Neutrophil (primary cell): ENCODE data around the gene ULK3.
A peak's percentile ranks its signal among the peaks of the same experiment; 100 is the strongest.

Source experiments
- H3K27ac ChIP-seq: fragments of 200-600 bp; sonication (generic); 2 replicates; pipeline ENCODE4 v1.5.1; 2016; ENCODE audit warnings: mild to moderate bottlenecking, moderate library complexity
- H3K27me3 ChIP-seq: fragments of 200-600 bp; sonication (generic); 2 replicates; pipeline ENCODE4 v1.6.0; 2016; ENCODE audit warnings: mild to moderate bottlenecking
- H3K36me3 ChIP-seq: fragments of 200-600 bp; sonication (generic); 2 replicates; pipeline ENCODE4 v1.5.1; 2017
- H3K4me1 ChIP-seq, 2 experiments: fragments of 200-600 bp in 1 of 2; sonication (generic) in 1 of 2; 1 replicate in 1 of 2; 2 replicates in 1 of 2; pipeline versions ENCODE4 v1.5.1 to v1.6.1; 2013 to 2016; ENCODE audit warnings: low read depth in 1 of 2, low read length in 1 of 2, mild to moderate bottlenecking in 1 of 2, moderate library complexity in 1 of 2; ENCODE audit not compliant: control insufficient read depth in 1 of 2, insufficient read depth in 1 of 2
- H3K4me3 ChIP-seq, 2 experiments: fragments of 200-600 bp in 1 of 2; sonication (generic) in 1 of 2; 1 replicate in 1 of 2; 2 replicates in 1 of 2; pipeline ENCODE4 v1.5.1; 2013 to 2016; ENCODE audit warnings: low read depth in 1 of 2, low read length in 1 of 2, mild to moderate bottlenecking in 1 of 2, moderate library complexity in 1 of 2
- H3K9me3 ChIP-seq: fragments of 200-600 bp; sonication (generic); 2 replicates; pipeline ENCODE4 v1.5.1; 2016
- TF ChIP-seq, protein P1 (sequence below): fragments of 200-600 bp; sonication (generic); IDR thresholded peaks from 2 replicates; pipeline ENCODE4 v1.5.1; 2016; ENCODE audit warnings: antibody characterized with exemption

ULK3 gene

DNA sequence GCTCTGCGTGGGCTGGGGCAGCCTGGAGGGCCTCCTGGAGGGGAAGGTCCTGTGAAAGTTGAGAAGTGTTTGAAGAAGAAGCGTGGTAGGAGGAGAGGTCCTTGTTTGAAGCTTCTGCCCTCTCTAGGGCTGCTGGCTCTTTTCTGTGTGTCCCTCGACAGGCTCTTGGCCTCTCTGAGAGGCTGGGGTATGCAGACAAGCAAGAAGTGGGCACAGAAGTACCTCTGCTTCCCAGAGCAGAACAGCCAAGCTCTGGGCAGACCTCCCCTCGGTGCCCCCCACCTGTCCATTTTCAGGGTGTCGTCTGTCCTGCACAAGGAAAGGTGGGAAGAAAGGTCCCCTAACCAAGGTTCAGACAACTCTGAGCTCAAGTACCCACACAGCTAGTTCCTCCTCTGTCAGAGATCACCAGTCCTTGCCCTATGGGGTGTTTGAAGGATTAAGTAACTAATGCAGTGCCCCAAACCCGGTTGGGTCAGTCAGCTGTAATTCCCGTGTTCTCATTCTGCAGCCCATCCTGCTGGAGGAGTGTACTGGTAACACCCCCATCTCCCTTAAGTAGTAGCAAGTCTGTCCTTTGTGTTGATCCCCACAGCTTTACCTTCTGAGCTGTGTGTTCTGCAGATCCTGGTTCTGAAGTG is 54.8 kb downstream of the ULK3 start:
- peaks cover 12% of the 10 kb centered on the region for H3K36me3 ChIP-seq
- TF ChIP-seq, protein P1, sequence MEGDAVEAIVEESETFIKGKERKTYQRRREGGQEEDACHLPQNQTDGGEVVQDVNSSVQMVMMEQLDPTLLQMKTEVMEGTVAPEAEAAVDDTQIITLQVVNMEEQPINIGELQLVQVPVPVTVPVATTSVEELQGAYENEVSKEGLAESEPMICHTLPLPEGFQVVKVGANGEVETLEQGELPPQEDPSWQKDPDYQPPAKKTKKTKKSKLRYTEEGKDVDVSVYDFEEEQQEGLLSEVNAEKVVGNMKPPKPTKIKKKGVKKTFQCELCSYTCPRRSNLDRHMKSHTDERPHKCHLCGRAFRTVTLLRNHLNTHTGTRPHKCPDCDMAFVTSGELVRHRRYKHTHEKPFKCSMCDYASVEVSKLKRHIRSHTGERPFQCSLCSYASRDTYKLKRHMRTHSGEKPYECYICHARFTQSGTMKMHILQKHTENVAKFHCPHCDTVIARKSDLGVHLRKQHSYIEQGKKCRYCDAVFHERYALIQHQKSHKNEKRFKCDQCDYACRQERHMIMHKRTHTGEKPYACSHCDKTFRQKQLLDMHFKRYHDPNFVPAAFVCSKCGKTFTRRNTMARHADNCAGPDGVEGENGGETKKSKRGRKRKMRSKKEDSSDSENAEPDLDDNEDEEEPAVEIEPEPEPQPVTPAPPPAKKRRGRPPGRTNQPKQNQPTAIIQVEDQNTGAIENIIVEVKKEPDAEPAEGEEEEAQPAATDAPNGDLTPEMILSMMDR: no peak
- H3K27ac ChIP-seq: peak overlapping the region; percentile 100
- H3K27me3 ChIP-seq: no peaks in the 10 kb centered on the region
- H3K4me3 ChIP-seq: peak overlapping the region; percentile 95 to 99
- H3K9me3 ChIP-seq: no peaks in the 10 kb centered on the region
- H3K4me1 ChIP-seq: peaks cover 95 to 100% of the 10 kb centered on the region in 2 experiments

DNA sequence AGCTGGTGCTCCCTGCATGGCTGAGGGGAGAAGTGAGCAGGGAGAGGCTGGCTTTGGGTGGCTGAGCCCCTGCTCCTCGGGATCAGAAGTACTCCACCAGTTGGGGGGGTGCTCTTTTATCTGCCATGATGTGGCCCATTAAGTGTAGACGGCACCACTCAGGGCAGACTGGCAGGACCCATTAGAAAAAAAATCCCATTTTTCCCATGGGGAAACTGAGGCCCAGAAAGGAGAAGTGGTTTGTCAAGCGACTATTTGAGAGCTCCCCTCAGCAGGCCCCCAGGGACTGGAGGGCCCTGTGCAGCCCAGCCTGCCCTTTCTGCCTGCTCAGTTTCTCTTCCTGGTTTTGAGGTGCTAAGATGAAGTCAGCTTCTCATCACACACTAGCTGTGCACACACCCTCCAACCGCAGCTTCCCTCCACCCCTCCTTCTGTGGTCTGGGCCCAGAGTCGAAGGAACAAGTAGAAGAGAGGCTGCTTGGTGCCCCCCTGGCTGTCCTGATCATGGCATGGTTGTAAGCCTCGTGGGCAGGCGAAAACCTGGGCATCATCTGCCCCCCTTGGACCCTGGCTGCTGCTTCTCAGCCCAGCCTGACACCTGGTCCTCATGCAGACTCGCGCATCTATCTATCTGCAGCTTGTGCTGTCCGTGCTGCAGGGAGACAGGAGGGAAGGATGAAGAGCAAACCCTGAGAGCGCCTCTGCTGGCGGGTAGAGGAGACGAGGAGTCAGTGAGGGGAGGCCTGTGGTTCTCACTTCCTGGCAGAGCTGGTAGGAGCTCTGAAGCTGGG is 55.5 kb downstream of the ULK3 start:
- Histone ChIP-seq H3K9me3 (no peaks in the 10 kb centered on the region), H3K27me3 (no peaks in the 10 kb centered on the region), H3K4me3 (peak overlapping the region; percentile 95 to 99), H3K27ac (peak overlapping the region; percentile 100), H3K4me1 (peaks cover 88 to 99% of the 10 kb centered on the region in 2 experiments), H3K36me3 (peaks cover 12% of the 10 kb centered on the region)
- TF ChIP-seq, protein P1: peak; percentile 81

DNA sequence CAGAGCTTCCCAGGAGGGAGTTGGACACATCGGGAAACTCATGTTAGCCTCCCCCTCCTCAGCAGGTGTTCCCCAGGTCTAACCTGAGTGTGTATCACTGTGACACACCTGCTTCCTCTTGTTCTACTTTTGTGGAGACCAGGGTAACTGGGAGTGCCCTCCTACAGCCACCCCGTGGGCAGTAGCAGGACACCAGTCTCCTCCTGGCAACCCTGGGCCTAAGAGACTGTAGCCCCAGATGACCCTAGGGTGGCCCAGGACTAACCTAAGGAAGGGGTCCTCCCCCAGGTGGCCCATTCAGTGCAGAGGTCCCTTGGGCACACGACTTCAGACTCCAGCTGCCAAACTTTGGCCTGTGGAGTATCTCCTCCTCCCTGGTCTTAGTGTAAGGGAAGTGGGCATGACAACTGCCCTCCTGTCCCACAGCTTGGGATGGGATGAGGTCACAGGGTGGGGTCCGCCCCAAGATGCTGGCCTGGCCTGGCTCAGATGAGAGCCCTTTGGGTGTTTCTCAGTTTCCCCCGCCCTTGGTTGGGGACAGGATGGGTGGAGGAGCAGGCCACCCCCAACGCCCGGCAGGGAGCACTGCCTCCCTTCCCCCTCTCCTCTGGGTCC is 56.3 kb downstream of the ULK3 start:
- TF ChIP-seq, protein P1: no peak
- peak overlapping the region; percentile 95 to 99 for H3K4me3 ChIP-seq
- H3K27ac ChIP-seq: peak overlapping the region; percentile 100
- no peaks in the 10 kb centered on the region for H3K9me3 ChIP-seq
- no peaks in the 10 kb centered on the region for H3K27me3 ChIP-seq
- H3K36me3 ChIP-seq: peaks cover 12% of the 10 kb centered on the region
- peaks cover 81 to 92% of the 10 kb centered on the region in 2 experiments for H3K4me1 ChIP-seq
